HG03196 (cell line): Measurements from ENCODE around the gene TACO1.

Experiments
- ATAC-seq: cut with Tn5 transposase; IDR thresholded peaks from one replicate; pipeline ENCODE4 v1.9.1; 2021; ENCODE audit not compliant: unreplicated experiment

Gene TACO1

GRCh38 chr17:63598281-63598680, 2.4 kb upstream of the TACO1 start:
- no peak for ATAC-seq

- ATAC-seq = peak; percentile 9
These were observed 1.0 kb downstream of the TACO1 start for GRCh38 chr17:63601439-63602371.

- no peak for ATAC-seq
These were observed 9.3 kb downstream of the TACO1 start for GRCh38 chr17:63609816-63610573.

GRCh38 chr17:63610854-63611253, 10.2 kb downstream of the TACO1 start:
- no peak for ATAC-seq

- no peak for ATAC-seq
These were observed 10.7 kb downstream of the TACO1 start for GRCh38 chr17:63611354-63611753.

DNA sequence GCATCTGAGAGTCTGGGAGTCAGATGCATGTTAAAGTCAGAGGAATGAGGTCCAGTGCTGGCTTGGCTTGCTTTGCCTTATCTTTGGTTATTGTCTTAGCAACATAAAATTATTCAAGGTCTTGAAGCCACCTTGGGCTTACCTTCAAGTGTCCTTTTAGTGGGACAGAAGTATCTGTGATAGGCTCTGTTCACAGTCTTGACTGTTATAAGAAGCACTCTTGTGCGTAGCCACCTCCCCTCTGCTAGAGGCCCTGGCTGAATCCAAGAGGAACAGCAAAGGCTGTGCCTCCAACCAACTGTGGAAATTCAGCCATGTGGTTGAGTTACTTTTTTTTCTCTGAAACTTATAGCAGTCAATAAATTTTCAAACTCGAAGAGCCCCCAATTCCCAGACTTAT, 13.0 kb downstream of the TACO1 start:
- ATAC-seq = no peak

DNA sequence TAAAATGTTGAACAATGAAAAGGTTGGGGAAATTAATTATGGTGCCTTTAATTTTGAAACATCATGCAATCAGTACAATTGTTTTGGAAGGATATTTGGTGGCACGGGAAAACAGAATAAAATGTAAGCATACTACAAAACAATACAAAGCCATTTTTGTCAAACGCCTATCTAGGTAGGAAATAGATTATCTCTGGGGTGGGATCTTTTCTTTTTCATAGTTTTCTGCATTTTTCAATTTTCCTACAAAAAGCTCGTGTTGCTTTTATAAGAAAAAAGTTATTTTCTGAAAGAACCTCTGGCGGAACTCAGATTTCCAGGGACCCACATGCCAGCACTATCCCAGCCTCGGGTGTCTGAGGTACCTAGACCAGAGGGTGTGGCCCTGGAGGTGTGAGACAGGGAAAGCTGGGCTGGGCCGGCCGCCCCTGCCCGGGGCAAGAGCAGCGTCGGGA, 20.6 kb downstream of the TACO1 start:
- no peak for ATAC-seq

- peak; percentile 92 for ATAC-seq
These were observed 21.2 kb downstream of the TACO1 start, which contains the start of gene MAP3K3 for GRCh38 chr17:63621684-63622573. Gene MAP3K3 (plus strand): TSS chr17:63622417. CDS start chr17:63622760, 343 bp downstream.

GRCh38 chr17:63622574-63623390, 22.1 kb downstream of the TACO1 start:
- peak; percentile 25 for ATAC-seq

GRCh38 chr17:63623786-63624530, 23.3 kb downstream of the TACO1 start:
- ATAC-seq = no peak

GRCh38 chr17:63624531-63624880, 23.8 kb downstream of the TACO1 start:
- ATAC-seq = no peak

DNA sequence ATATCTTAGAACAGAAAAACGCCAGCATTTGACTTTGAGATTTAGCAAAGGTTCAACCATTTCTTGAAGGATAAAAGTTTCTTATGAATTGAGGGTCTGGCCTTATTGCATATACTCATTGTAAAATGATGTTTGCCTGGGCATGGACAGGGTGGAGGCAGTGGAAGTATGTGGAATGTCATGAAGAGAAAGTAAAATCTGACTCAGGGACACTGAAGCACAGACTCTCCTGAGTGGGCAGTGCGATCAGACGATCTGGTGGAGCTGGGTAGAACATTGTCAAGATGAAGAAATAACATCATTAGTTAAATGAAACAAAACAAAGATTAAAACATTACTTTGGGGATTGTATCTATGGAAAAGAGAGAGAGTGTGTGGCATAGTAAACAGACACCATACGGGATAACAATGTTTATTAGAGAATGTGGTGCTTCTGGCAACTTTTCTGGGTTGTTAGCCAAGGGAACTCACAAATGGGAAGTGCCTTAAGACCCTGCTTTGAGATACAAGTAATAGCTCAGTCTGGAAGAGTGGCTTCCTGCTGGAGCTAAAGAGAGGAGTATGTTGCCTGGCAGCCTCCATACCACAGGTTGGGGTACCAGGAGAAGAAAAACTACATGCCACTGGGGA, 26.0 kb downstream of the TACO1 start:
- no peak for ATAC-seq

GRCh38 chr17:63629627-63630026, 28.9 kb downstream of the TACO1 start:
- no peak for ATAC-seq

- ATAC-seq = no peak
These were observed 30.4 kb downstream of the TACO1 start for GRCh38 chr17:63631062-63631461.

- no peak for ATAC-seq
These were observed 30.9 kb downstream of the TACO1 start for GRCh38 chr17:63631626-63632025.

DNA sequence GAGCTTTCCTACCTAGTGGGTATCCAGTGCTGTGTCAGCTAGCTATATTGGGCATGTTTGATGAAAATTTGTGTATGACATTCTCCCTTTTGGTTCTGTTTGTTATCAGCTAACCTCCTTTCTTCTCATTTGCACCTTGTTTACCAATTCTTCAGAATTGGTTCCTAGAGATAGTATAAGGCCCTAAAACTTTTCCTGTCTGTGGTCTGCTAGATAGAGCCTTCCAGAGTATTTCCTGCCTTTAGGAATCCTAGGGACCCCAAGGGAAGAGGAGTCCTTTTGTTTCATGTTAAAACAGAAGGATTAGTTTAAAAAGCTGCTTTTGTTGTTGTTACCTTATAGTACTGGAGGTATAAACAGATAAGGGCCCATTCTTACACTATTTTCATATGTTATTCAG, 33.0 kb downstream of the TACO1 start:
- no peak for ATAC-seq

GRCh38 chr17:63634163-63634562, 33.5 kb downstream of the TACO1 start:
- no peak for ATAC-seq

- ATAC-seq = no peak
These were observed 34.1 kb downstream of the TACO1 start for GRCh38 chr17:63634816-63635215.

DNA sequence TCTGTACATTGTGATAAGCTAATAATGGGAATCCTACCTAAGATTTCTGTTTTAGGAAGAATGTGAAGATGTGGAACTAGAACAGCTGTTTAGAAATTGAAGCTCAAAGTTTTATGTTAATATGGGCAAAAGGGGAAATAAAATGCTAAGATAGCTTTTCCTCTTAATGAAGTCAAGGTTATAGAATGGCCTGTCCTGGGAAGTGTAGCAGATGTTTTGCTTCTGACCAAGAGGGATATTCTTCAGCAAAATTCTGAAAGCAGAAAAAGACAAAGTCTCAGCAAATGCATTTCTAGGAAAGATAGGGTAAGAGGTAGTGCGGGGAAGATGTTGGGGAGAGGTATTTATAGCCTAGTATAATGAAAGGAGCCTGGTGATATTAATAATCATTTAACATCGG, 34.6 kb downstream of the TACO1 start:
- ATAC-seq = no peak
